ENCODE results near the gene TBC1D13.
"Not testable (repeated sequence)": the region's sequence is repeated elsewhere in the genome, so short reads cannot be mapped to it uniquely, and the experiment has no call there.

- TF ChIP-seq CTCF (conservative IDR thresholded peaks at IDR 0.05; ENCODE audit: low read depth in 2 of 2); EZH2 (IDR thresholded peaks at IDR 0.05; ENCODE audit: low read depth, unreplicated experiment); ETS1 (IDR thresholded peaks at IDR 0.05); STAT1 (IDR thresholded peaks at IDR 0.05; ENCODE audit: unreplicated experiment); REST (IDR thresholded peaks at IDR 0.05; ENCODE audit: unreplicated experiment); POLR2AphosphoS5 (IDR thresholded peaks at IDR 0.05; ENCODE audit: low read depth); JUNB (IDR thresholded peaks at IDR 0.05; ENCODE audit: unreplicated experiment); ZNF331 (CRISPR knock-in tag; IDR thresholded peaks at IDR 0.05; ENCODE audit: low read depth); CREB1 (CRISPR knock-in tag; IDR thresholded peaks at IDR 0.05; ENCODE audit: low read depth); EZH2phosphoT487 (IDR thresholded peaks at IDR 0.05; ENCODE audit: unreplicated experiment); ZNF462 (CRISPR knock-in tag; IDR thresholded peaks at IDR 0.05); NANOG (IDR thresholded peaks at IDR 0.05; ENCODE audit: borderline replicate concordance); ZNF114 (CRISPR knock-in tag; IDR thresholded peaks at IDR 0.05): not testable (repeated sequence)
Observed at GRCh38 chr9:128854454-128854853, 67.4 kb downstream of the TBC1D13 start.
